SK-N-SH treated with all-trans-retinoic acid at 6 μM for 48 hours (cell line): ENCODE data around the gene PIGU.

Source experiments
- ATAC-seq: fragments of 200-7000 bp; cut with Tn5 transposase; 3 replicates; pipeline ENCODE4 v1.9.1; 2020; ENCODE audit warnings: mild to moderate bottlenecking, moderate library complexity
- ARNTL ChIP-seq: fragments of 450-650 bp; formaldehyde crosslinking; IDR thresholded peaks from 2 replicates; pipeline ENCODE4 v1.5.0; 2020; ENCODE audit warnings: low read depth, mild to moderate bottlenecking, moderate library complexity, borderline replicate concordance
- BACH2 ChIP-seq: fragments of 250-450 bp; sonication (Bioruptor Pico); IDR thresholded peaks from 2 replicates; pipeline ENCODE4 v1.9.0; 2021; ENCODE audit warnings: mild to moderate bottlenecking, borderline replicate concordance
- CSDC2 ChIP-seq: fragments of 250-450 bp; sonication (Bioruptor Pico); IDR thresholded peaks from 2 replicates; pipeline ENCODE4 v1.5.0; 2020; ENCODE audit warnings: mild to moderate bottlenecking, moderate library complexity
- ESRRG ChIP-seq: fragments of 250-450 bp; sonication (Bioruptor Pico); IDR thresholded peaks from 2 replicates; pipeline ENCODE4 v1.6.1; 2021; ENCODE audit warnings: mild to moderate bottlenecking
- GLIS3 ChIP-seq: fragments of 250-450 bp; sonication (Bioruptor Pico); IDR thresholded peaks from 2 replicates; pipeline ENCODE4 v1.5.0; 2020; ENCODE audit warnings: mild to moderate bottlenecking, moderate library complexity
- OSR1 ChIP-seq: fragments of 250-450 bp; sonication (Bioruptor Pico); IDR thresholded peaks from 2 replicates; pipeline ENCODE4 v1.8.0; 2022; ENCODE audit warnings: moderate library complexity, mild to moderate bottlenecking, inconsistent platforms
- PPARA ChIP-seq: fragments of 250-450 bp; sonication (Bioruptor Pico); IDR thresholded peaks from 2 replicates; pipeline ENCODE4 v1.5.0; 2020; ENCODE audit warnings: mild to moderate bottlenecking, borderline replicate concordance
- RARB ChIP-seq: fragments of 250-450 bp; sonication (Bioruptor Pico); IDR thresholded peaks from 2 replicates; pipeline ENCODE4 v1.8.0; 2021; ENCODE audit warnings: mild to moderate bottlenecking, moderate library complexity
- SNAI2 ChIP-seq: fragments of 250-450 bp; sonication (Bioruptor Pico); IDR thresholded peaks from 2 replicates; pipeline ENCODE4 v1.5.0; 2020; ENCODE audit warnings: mild to moderate bottlenecking, moderate library complexity
- TCF4 ChIP-seq: fragments of 250-450 bp; sonication (Bioruptor Pico); IDR thresholded peaks from 2 replicates; pipeline ENCODE4 v1.8.0; 2021; ENCODE audit warnings: mild to moderate bottlenecking, moderate library complexity, borderline replicate concordance
- TOX ChIP-seq: fragments of 250-450 bp; sonication (Bioruptor Pico); IDR thresholded peaks from 2 replicates; pipeline ENCODE4 v1.8.0; 2021; ENCODE audit warnings: mild to moderate bottlenecking, moderate library complexity, borderline replicate concordance
- ZFP3 ChIP-seq: fragments of 250-450 bp; sonication (Bioruptor Pico); IDR thresholded peaks from 2 replicates; pipeline ENCODE4 v1.5.0; 2020; ENCODE audit warnings: mild to moderate bottlenecking, moderate library complexity
- ZFP30 ChIP-seq: fragments of 450-650 bp; formaldehyde crosslinking; IDR thresholded peaks from 2 replicates; pipeline ENCODE4 v1.5.0; 2022; ENCODE audit warnings: mild to moderate bottlenecking, moderate library complexity
- ZNF565 ChIP-seq: fragments of 450-650 bp; formaldehyde crosslinking; conservative IDR thresholded peaks from 2 replicates; pipeline ENCODE4 v1.5.0; 2020; ENCODE audit warnings: low read depth, mild to moderate bottlenecking, moderate library complexity
- ZNF70 ChIP-seq: fragments of 450-650 bp; formaldehyde crosslinking; IDR thresholded peaks from 2 replicates; pipeline ENCODE4 v1.5.0; 2020; ENCODE audit warnings: mild to moderate bottlenecking, moderate library complexity
- ZNF8 ChIP-seq: fragments of 450-650 bp; formaldehyde crosslinking; IDR thresholded peaks from 2 replicates; pipeline ENCODE4 v1.5.0; 2020; ENCODE audit warnings: mild to moderate bottlenecking, moderate library complexity
- TF ChIP-seq, protein P1 (sequence below): fragments of 250-450 bp; sonication (Bioruptor Pico); IDR thresholded peaks from 2 replicates; pipeline ENCODE4 v1.8.0; 2021; ENCODE audit warnings: low read depth, mild to moderate bottlenecking, moderate library complexity, borderline replicate concordance
- TF ChIP-seq, protein P2 (sequence below): fragments of 250-450 bp; sonication (Bioruptor Pico); IDR thresholded peaks from 2 replicates; pipeline ENCODE4 v1.8.0; 2020; ENCODE audit warnings: mild to moderate bottlenecking, moderate library complexity, borderline replicate concordance
- TF ChIP-seq, protein P3 (sequence below): fragments of 250-450 bp; sonication (Bioruptor Pico); IDR thresholded peaks from 2 replicates; pipeline ENCODE4 v1.5.1; 2021; ENCODE audit warnings: mild to moderate bottlenecking, moderate library complexity
- TF ChIP-seq, protein P4 (sequence below): fragments of 250-450 bp; sonication (Bioruptor Pico); IDR thresholded peaks from 2 replicates; pipeline ENCODE4 v1.5.1; 2020; ENCODE audit warnings: low read depth, mild to moderate bottlenecking, moderate library complexity

Gene PIGU

DNA sequence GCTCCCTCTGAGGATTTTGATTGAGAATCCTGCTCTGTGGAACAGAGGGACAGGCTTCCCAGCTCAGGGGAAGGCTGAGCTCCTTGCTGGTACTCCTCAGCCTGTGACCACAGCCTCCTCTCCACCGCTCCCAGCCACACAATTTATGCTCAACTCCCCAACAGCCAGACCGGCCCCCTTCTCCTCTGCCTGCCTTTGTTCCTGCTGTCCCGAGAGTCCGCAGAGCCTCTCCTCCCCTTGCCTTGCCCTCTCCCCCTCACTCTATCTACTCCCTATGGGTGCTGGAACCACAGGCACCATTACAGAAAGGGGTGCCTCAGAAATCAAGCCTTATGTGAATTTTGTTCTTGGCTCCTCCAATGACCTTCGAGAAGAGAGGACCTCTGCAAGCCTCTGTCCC is 102.5 kb downstream of the PIGU start:
- no peak for ATAC-seq
- TF ChIP-seq CSDC2 (CRISPR knock-in tag) = no peak

DNA sequence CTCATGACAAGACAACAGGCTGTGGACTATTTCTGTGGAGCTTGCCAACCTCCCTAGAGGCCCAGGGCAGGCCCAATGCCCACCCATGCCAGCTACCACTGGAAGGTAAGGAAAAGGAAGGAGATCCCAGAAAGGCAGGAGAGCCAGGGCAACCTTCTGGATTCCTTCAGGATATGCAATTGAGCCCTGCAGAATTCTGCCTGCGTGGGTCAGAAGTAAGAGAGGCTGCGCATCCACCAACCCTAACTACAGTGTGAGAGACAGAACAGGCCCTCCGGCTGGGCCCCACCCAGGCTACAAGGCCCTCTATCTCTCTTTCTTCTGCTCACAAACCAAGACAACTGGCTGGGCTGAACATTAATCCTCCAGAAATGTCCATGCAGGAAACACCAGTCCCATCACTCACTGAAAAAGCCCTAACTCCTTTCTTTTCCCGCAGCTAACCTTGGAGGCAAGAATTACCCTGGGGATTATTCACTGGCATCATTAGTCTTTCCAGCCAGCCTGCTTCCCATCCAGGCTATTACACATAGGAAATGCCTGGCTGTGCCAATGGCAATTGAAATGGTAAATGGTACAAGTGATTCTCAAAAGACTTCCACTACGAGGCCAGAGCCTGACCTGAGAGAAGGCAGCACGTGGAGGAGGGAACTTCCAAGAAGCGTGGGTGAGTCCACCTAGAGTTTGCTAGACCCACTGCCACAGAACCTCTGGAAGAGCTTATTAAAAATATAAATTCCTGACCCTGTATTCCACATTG is 103.2 kb downstream of the PIGU start:
- TF ChIP-seq, protein P1, sequence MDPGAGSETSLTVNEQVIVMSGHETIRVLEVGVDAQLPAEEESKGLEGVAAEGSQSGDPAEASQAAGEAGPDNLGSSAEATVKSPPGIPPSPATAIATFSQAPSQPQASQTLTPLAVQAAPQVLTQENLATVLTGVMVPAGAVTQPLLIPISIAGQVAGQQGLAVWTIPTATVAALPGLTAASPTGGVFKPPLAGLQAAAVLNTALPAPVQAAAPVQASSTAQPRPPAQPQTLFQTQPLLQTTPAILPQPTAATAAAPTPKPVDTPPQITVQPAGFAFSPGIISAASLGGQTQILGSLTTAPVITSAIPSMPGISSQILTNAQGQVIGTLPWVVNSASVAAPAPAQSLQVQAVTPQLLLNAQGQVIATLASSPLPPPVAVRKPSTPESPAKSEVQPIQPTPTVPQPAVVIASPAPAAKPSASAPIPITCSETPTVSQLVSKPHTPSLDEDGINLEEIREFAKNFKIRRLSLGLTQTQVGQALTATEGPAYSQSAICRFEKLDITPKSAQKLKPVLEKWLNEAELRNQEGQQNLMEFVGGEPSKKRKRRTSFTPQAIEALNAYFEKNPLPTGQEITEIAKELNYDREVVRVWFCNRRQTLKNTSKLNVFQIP (CRISPR knock-in tag) = no peak
- TF ChIP-seq ZFP30 (CRISPR knock-in tag) = no peak
- TF ChIP-seq CSDC2 (CRISPR knock-in tag) = no peak
- TF ChIP-seq GLIS3 (CRISPR knock-in tag) = no peak
- no peak for TF ChIP-seq OSR1
- TF ChIP-seq, protein P2, sequence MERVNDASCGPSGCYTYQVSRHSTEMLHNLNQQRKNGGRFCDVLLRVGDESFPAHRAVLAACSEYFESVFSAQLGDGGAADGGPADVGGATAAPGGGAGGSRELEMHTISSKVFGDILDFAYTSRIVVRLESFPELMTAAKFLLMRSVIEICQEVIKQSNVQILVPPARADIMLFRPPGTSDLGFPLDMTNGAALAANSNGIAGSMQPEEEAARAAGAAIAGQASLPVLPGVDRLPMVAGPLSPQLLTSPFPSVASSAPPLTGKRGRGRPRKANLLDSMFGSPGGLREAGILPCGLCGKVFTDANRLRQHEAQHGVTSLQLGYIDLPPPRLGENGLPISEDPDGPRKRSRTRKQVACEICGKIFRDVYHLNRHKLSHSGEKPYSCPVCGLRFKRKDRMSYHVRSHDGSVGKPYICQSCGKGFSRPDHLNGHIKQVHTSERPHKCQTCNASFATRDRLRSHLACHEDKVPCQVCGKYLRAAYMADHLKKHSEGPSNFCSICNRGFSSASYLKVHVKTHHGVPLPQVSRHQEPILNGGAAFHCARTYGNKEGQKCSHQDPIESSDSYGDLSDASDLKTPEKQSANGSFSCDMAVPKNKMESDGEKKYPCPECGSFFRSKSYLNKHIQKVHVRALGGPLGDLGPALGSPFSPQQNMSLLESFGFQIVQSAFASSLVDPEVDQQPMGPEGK (CRISPR knock-in tag) = no peak
- no peak for TF ChIP-seq ZFP3 (CRISPR knock-in tag)
- TF ChIP-seq BACH2 (CRISPR knock-in tag) = no peak
- no peak for TF ChIP-seq SNAI2 (CRISPR knock-in tag)
- no peak for TF ChIP-seq ESRRG (CRISPR knock-in tag)
- TF ChIP-seq, protein P3, sequence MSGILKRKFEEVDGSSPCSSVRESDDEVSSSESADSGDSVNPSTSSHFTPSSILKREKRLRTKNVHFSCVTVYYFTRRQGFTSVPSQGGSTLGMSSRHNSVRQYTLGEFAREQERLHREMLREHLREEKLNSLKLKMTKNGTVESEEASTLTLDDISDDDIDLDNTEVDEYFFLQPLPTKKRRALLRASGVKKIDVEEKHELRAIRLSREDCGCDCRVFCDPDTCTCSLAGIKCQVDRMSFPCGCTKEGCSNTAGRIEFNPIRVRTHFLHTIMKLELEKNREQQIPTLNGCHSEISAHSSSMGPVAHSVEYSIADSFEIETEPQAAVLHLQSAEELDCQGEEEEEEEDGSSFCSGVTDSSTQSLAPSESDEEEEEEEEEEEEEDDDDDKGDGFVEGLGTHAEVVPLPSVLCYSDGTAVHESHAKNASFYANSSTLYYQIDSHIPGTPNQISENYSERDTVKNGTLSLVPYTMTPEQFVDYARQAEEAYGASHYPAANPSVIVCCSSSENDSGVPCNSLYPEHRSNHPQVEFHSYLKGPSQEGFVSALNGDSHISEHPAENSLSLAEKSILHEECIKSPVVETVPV = no peak
- no peak for TF ChIP-seq ZNF565 (CRISPR knock-in tag)
- no peak for TF ChIP-seq ZNF8 (CRISPR knock-in tag)
- no peak for ATAC-seq

DNA sequence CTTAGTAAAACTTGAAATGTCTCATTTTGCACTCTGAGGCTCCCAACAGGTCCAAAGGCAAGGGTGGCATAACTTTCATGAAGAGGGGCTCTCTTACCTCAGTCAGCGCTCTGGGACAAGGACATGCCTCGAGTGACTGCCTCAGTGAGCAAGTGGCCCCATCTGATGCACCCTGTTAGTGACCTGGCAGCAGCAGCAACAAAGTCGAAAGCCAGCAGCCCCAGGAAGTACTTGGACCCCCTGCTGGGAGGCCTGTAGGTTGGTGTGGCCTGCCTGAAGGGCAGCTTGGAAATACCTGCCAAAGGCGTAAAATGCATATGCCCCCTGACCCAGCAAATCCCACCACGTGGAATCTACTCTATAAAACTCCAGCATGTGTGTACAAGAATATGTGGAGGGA is 105.1 kb downstream of the PIGU start:
- ATAC-seq = no peak
- no peak for TF ChIP-seq ZNF8 (CRISPR knock-in tag)
- TF ChIP-seq, protein P4, sequence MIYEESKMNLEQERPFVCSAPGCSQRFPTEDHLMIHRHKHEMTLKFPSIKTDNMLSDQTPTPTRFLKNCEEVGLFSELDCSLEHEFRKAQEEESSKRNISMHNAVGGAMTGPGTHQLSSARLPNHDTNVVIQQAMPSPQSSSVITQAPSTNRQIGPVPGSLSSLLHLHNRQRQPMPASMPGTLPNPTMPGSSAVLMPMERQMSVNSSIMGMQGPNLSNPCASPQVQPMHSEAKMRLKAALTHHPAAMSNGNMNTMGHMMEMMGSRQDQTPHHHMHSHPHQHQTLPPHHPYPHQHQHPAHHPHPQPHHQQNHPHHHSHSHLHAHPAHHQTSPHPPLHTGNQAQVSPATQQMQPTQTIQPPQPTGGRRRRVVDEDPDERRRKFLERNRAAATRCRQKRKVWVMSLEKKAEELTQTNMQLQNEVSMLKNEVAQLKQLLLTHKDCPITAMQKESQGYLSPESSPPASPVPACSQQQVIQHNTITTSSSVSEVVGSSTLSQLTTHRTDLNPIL (CRISPR knock-in tag) = no peak

DNA sequence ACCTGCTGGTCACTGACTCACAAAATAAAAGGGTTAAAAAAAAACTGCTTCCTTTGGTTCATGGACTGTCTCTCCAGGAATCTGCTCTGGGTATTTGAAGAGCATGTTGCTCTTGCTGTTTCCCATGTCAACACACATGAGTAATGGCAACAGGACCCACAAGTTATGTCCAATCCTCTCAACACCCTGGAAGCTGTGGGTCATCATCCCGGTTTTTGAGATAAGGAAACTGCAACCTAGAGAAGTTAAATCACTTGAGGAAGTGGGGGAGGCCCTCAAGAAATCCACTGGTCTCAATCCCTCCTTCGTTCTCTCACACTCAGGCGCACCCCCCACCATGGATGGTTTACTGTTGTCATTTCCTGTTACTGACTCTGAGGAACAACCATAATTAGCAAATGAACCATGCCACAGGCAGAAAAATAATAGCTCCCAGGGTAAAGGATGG is 106.0 kb downstream of the PIGU start:
- TF ChIP-seq TCF4 (CRISPR knock-in tag) = no peak
- TF ChIP-seq ZNF8 (CRISPR knock-in tag) = no peak
- TF ChIP-seq ZNF565 (CRISPR knock-in tag) = no peak
- TF ChIP-seq TOX (CRISPR knock-in tag) = no peak
- TF ChIP-seq, protein P1 (CRISPR knock-in tag) = no peak
- TF ChIP-seq OSR1 = no peak
- TF ChIP-seq ZFP3 (CRISPR knock-in tag) = no peak
- TF ChIP-seq ZFP30 (CRISPR knock-in tag) = no peak
- TF ChIP-seq SNAI2 (CRISPR knock-in tag) = no peak
- TF ChIP-seq, protein P4 (CRISPR knock-in tag) = no peak
- no peak for TF ChIP-seq PPARA (CRISPR knock-in tag)
- TF ChIP-seq BACH2 (CRISPR knock-in tag) = no peak
- no peak for TF ChIP-seq CSDC2 (CRISPR knock-in tag)
- TF ChIP-seq ARNTL = no peak
- no peak for TF ChIP-seq ZNF70
- no peak for TF ChIP-seq ESRRG (CRISPR knock-in tag)
- TF ChIP-seq RARB = no peak
- TF ChIP-seq GLIS3 (CRISPR knock-in tag) = no peak
- TF ChIP-seq, all 23 proteins: peak for 0
- ATAC-seq = no peak
